CD14-positive monocyte (primary cell): ENCODE results near the gene KRTAP5-5. TPM values are rescaled to one million over a fixed set of nuclear protein-coding genes. Genes with fewer than 3 reads are reported as not detected.

Source experiments
- DNase-seq, 3 donors: peaks; one replicate each; pipeline ENCODE4 v3.0.0-alpha.2; 2011 to 2022
- H2AFZ ChIP-seq: 2 replicates; pipeline ENCODE4 v1.6.0; 2012; ENCODE audit warnings: mild to moderate bottlenecking, low read depth, low read length, inconsistent platforms; ENCODE audit not compliant: insufficient read depth, poor library complexity, severe bottlenecking
- H3K27ac ChIP-seq, 2 donors: 1 replicate in 1 of 2; 2 replicates in 1 of 2; pipeline ENCODE4 v1.5.1; 2012 to 2013; ENCODE audit warnings: low read length in 2 of 2, control low read depth in 1 of 2, inconsistent platforms in 1 of 2, low read depth in 1 of 2, mild to moderate bottlenecking in 1 of 2
- H3K27me3 ChIP-seq, 2 donors: one replicate each; pipeline versions ENCODE4 v1.6.0 to v1.6.1; 2011 to 2013; ENCODE audit warnings: low read length in 2 of 2; ENCODE audit not compliant: control insufficient read depth in 2 of 2, insufficient read depth in 2 of 2
- H3K36me3 ChIP-seq, 2 donors: replicated peaks in 1 of 2; 1 replicate in 1 of 2; 2 replicates in 1 of 2; pipeline versions ENCODE4 v1.5.1 to v1.6.1; 2012 to 2013; ENCODE audit warnings: low read length in 2 of 2, control low read depth in 1 of 2, inconsistent platforms in 1 of 2, mild to moderate bottlenecking in 1 of 2; ENCODE audit not compliant: insufficient read depth in 2 of 2, control insufficient read depth in 1 of 2
- H3K4me1 ChIP-seq, 2 donors: 1 replicate in 1 of 2; 2 replicates in 1 of 2; pipeline versions ENCODE4 v1.5.1 to v1.6.1; 2012 to 2013; ENCODE audit warnings: low read length in 2 of 2, control low read depth in 1 of 2, inconsistent platforms in 1 of 2, mild to moderate bottlenecking in 1 of 2, moderate library complexity in 1 of 2; ENCODE audit not compliant: insufficient read depth in 2 of 2, control insufficient read depth in 1 of 2
- H3K4me2 ChIP-seq: replicated peaks from 2 replicates; pipeline ENCODE3; 2012; ENCODE audit warnings: low read length, moderate library complexity, mild to moderate bottlenecking; ENCODE audit not compliant: poor library complexity, severe bottlenecking; ENCODE audit errors: extremely low read depth
- H3K4me3 ChIP-seq, 3 experiments: fragments of 200-600 bp in 1 of 3; sonication (generic) in 1 of 3; replicated peaks in 1 of 3; 1 replicate in 2 of 3; 2 replicates in 1 of 3; pipeline ENCODE4 v1.5.1; 2011 to 2013; ENCODE audit warnings: low read length in 3 of 3, mild to moderate bottlenecking in 3 of 3, control low read depth in 2 of 3, low read depth in 2 of 3, inconsistent platforms in 1 of 3, moderate library complexity in 1 of 3
- H3K79me2 ChIP-seq: 2 replicates; pipeline ENCODE4 v1.6.0; 2012; ENCODE audit warnings: mild to moderate bottlenecking, control low read depth, inconsistent platforms, low read length, moderate library complexity; ENCODE audit not compliant: insufficient read depth
- H3K9ac ChIP-seq: 2 replicates; pipeline ENCODE4 v1.6.0; 2017; ENCODE audit warnings: low read length, mild to moderate bottlenecking; ENCODE audit not compliant: insufficient read depth, poor library complexity, severe bottlenecking
- H3K9me3 ChIP-seq, 2 donors: replicated peaks in 1 of 2; 1 replicate in 1 of 2; 2 replicates in 1 of 2; pipeline versions ENCODE4 v1.5.1 to v1.6.1; 2012 to 2013; ENCODE audit warnings: low read length in 2 of 2, control low read depth in 1 of 2; ENCODE audit not compliant: control insufficient read depth in 1 of 2, insufficient read depth in 1 of 2
- H4K20me1 ChIP-seq: 2 replicates; pipeline ENCODE4 v1.6.0; 2012; ENCODE audit warnings: mild to moderate bottlenecking, low read length, control low read depth, moderate library complexity; ENCODE audit not compliant: insufficient read depth
- H3K27ac Mint-ChIP-seq, 7 donors: one replicate each; pipeline ENCODE4 v1.8.0; 2020; ENCODE audit warnings: mild to moderate bottlenecking in 7 of 7, mixed read lengths in 7 of 7, moderate library complexity in 6 of 7, inconsistent platforms in 2 of 7
- H3K27me3 Mint-ChIP-seq, 3 donors: one replicate each; pipeline ENCODE4 v1.8.0; 2021 to 2022; ENCODE audit warnings: low read depth in 3 of 3, mild to moderate bottlenecking in 3 of 3, mixed read lengths in 3 of 3, moderate library complexity in 3 of 3, inconsistent platforms in 1 of 3
- H3K36me3 Mint-ChIP-seq, 2 donors: one replicate each; pipeline ENCODE4 v1.8.0; 2020; ENCODE audit warnings: mixed read lengths in 2 of 2, inconsistent platforms in 1 of 2, mild to moderate bottlenecking in 1 of 2
- H3K4me1 Mint-ChIP-seq: one replicate; pipeline ENCODE4 v1.8.0; 2020; ENCODE audit warnings: mild to moderate bottlenecking, mixed read lengths
- H3K4me3 Mint-ChIP-seq, 2 donors: one replicate each; pipeline ENCODE4 v1.8.0; 2020; ENCODE audit warnings: mild to moderate bottlenecking in 2 of 2, mixed read lengths in 2 of 2, moderate library complexity in 1 of 2
- H3K9me3 Mint-ChIP-seq, 7 donors: one replicate each; pipeline ENCODE4 v1.8.0; 2020 to 2022; ENCODE audit warnings: mixed read lengths in 7 of 7, mild to moderate bottlenecking in 6 of 7, moderate library complexity in 6 of 7, inconsistent platforms in 2 of 7
- WGBS: methylation state at CpG from one replicate; pipeline ENCODE4 v1.1.5; 2013; ENCODE audit warnings: missing lambda C conversion rate; ENCODE audit not compliant: insufficient coverage; 5-methylcytosine and 5-hydroxymethylcytosine counted together
- intact Hi-C, 2 donors: fragments of 100-400 bp; cut with micrococcal nuclease; formaldehyde crosslinking; loops; one replicate each; pipeline versions ENCODE4 v1.15.0 to v1.15.1; 2023
- polyA plus RNA-seq, 3 donors: library from polyadenylated mRNA; depleted of rRNA in 1 of 3; unstranded in 2 of 3; stranded (reverse) in 1 of 3; fragments of 300-500 nt in 2 of 3; fragments of >200 nt in 1 of 3; fragmentation: Illumina TruSeq in 2 of 3; gene quantifications; 1 replicate in 2 of 3; 2 replicates in 1 of 3; pipeline ENCODE4 v1.2.3, GENCODE V29; 2012 to 2021
- TF ChIP-seq, protein P1 (sequence below): fragments of 200-600 bp; IDR thresholded peaks from one replicate; pipeline ENCODE4 v1.8.0; 2022; ENCODE audit warnings: antibody characterized with exemption, mild to moderate bottlenecking

The KRTAP5-5 gene
- polyA plus RNA-seq, 3 donors: not detected

DNA sequence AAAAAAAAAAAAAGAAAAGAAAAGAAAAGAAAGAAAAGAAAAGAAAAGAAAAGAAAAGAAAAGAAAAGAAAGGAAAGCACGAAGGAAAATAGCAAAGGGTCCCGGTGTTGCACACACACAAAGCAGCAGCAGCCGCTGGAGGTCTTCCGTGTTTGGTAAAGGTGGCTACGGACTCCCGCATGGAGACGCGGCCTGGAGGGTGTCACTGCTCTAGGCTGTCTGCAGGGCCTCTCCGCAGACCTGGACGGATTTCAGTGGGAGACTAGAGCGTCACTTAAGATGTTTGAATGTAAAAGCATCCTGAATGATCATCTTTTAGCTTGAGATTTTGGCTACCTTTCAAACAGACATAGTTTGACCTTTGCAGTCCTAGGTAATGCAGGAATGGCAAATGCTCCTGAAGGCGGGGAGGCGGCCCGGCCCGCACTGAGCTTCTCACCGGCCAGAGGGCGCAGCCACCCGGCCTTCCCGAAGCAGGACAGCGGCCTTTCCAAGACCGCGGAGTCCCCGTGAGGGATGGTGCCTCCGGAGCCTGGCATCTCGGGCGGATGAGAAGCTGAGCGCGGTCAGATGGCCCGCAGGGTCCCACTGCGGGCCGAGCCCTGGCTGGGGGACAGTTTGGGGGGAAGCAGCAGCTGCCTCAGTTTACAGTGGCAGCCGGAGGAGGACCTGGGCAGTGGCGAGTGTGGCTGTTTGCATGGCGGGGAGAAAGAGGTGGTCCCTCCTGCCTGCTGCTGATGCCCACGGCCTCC lies 18.5 kb downstream of the KRTAP5-5 start:
- DNase-seq: no peak

DNA sequence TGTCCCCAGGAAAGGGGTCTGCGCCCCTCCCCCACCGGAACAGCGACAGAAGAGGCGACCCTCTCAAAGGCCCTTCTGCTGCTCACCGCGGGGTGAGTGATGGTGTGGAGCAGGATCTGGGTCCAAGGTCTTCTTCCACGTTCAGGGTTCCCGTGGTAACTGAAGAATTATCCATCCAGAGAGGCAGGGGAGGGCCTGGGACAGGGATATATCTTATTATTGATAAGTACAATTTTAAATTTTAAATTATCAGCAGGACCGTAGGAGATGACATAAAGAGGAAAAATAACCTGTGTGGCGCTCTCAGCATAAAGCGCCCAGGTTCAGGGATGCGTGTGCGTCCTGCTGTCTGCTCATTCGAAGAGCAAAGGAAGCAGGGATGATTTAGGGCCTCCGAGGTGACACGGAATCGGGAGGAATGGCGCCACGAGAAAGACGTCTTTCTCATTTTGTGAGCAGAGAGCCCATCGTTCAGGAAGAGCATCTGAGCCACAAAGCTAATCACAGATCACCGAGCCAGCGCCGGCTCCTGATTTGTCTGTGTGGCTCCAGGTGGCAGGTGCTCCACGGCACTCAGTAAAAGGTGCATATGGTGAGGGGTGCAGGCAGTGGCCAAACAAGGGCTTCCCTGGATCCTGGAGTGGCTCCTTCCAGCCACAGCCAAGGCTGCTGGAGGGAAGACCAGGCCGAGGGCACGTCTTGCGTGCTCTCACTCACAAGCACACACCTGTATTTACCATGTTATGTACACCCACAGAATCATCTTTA lies 19.3 kb downstream of the KRTAP5-5 start:
- 90% methylated on average over 13 of the region's 28 CpGs for WGBS
- Mint-ChIP-seq H3K9me3 (no peaks in the 10 kb centered on the region), H3K4me3 (no peak overlapping the region), H3K36me3 (no peaks in the 10 kb centered on the region), H3K27ac (no peak overlapping the region), H3K27me3 (peaks cover 7 to 27% (median 13%) of the 10 kb centered on the region in 3 donors), H3K4me1 (no peaks in the 10 kb centered on the region)
- Histone ChIP-seq H2AFZ (no peak overlapping the region), H3K9me3 (no peaks in the 10 kb centered on the region), H3K4me2 (no peak overlapping the region), H3K27ac (no peak overlapping the region), H3K4me3 (no peak overlapping the region), H3K36me3 (no peaks in the 10 kb centered on the region), H3K4me1 (no peaks in the 10 kb centered on the region), H3K79me2 (no peaks in the 10 kb centered on the region), H4K20me1 (no peaks in the 10 kb centered on the region), H3K27me3 (peaks cover 0 to 8% of the 10 kb centered on the region in 2 donors), H3K9ac (no peak overlapping the region)
- TF ChIP-seq, protein P1, sequence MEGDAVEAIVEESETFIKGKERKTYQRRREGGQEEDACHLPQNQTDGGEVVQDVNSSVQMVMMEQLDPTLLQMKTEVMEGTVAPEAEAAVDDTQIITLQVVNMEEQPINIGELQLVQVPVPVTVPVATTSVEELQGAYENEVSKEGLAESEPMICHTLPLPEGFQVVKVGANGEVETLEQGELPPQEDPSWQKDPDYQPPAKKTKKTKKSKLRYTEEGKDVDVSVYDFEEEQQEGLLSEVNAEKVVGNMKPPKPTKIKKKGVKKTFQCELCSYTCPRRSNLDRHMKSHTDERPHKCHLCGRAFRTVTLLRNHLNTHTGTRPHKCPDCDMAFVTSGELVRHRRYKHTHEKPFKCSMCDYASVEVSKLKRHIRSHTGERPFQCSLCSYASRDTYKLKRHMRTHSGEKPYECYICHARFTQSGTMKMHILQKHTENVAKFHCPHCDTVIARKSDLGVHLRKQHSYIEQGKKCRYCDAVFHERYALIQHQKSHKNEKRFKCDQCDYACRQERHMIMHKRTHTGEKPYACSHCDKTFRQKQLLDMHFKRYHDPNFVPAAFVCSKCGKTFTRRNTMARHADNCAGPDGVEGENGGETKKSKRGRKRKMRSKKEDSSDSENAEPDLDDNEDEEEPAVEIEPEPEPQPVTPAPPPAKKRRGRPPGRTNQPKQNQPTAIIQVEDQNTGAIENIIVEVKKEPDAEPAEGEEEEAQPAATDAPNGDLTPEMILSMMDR: no peak
- intact Hi-C loops: no loop called here
- DNase-seq: no peak

More for the DNA sequence above, 18.5 kb downstream of the KRTAP5-5 start:
- H3K27ac Mint-ChIP-seq: no peak overlapping the region
- Histone ChIP-seq H3K4me1 (no peaks in the 10 kb centered on the region), H2AFZ (no peak overlapping the region), H3K27ac (no peak overlapping the region), H3K9me3 (no peaks in the 10 kb centered on the region), H3K79me2 (no peaks in the 10 kb centered on the region), H3K9ac (no peak overlapping the region), H4K20me1 (no peaks in the 10 kb centered on the region), H3K27me3 (peaks cover 0 to under 1% of the 10 kb centered on the region in 2 donors), H3K4me2 (no peak overlapping the region), H3K36me3 (no peaks in the 10 kb centered on the region), H3K4me3 (no peak overlapping the region)
- TF ChIP-seq, protein P1: no peak
- H3K27me3 Mint-ChIP-seq: peaks cover 1 to 22% (median 11%) of the 10 kb centered on the region in 3 donors
- intact Hi-C loops: no loop called here
- H3K4me1 Mint-ChIP-seq: no peaks in the 10 kb centered on the region
- no peak overlapping the region for H3K4me3 Mint-ChIP-seq
- H3K36me3 Mint-ChIP-seq: no peaks in the 10 kb centered on the region
- 97% methylated on average over 34 of the region's 35 CpGs for WGBS
- H3K9me3 Mint-ChIP-seq: no peaks in the 10 kb centered on the region
